DMS153 treated with DMSO at 0.1 percent for 48 hours (cell line): ENCODE measurements around the gene CLK4.

Experiments
- DNase-seq: peaks from one replicate; lab custom pipeline; 2025; ENCODE audit not compliant: unreplicated experiment; lab: John Stamatoyannopoulos, UW

Gene CLK4

GRCh38 chr5:178554311-178554710 lies 72.5 kb downstream of the CLK4 start:
- no peak for DNase-seq

GRCh38 chr5:178553517-178553916 lies 73.3 kb downstream of the CLK4 start:
- no peak for DNase-seq
